SKM-1 treated with dmso at 0.1 percent for 144 hours (cell line): ENCODE results near the gene ILF3.

Experiments
- DNase-seq: peaks from one replicate; lab custom pipeline; 2025; ENCODE audit not compliant: unreplicated experiment; lab: John Stamatoyannopoulos, UW

ILF3 gene

DNA sequence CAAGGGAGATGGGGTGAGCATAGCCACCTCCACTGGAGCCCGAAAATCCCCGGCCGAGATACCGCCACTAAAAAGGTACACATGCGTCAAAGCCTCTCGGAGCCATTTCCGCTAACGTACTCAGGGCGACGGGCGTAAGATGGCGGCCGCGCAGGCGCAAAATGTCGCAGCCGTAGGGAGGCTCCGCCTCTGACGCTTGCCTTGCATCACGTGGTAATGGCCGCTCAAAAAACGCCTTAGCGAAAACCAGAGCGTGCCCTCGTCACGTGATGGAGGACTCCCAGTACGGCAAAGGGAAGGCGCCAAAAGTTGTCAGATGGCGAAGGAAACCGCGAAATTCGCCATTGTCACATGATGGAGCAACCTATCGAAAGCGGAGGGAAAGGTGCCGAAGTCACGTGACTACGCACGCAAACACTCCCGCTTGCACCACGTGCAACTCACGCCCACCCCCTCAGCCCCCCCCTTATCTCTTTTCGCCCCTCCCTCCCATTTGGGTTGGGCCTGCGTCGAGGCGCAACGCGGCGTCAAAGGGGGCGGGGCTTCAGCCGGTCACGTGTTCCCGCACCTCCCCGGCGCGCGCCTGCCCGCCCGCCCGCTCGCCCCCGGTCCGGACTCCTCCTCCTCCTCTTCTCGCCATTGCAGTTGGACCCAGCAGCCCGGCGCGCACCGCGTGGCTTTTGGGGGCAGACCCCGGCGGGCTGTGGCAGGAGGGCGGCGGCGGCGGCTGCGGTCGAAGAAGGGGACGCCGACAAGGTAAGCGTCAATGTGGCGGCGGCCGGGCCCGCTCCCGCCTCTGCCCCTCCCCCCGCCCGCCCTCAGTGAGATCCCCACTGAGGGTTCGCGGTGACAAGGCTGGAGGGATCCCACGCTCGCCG is at the start of gene ILF3:
ILF3 (plus strand) TSS at position 615 of the 878 bp plus-strand sequence. CDS start 16,260 bp downstream, outside the sequence.
- peak; percentile 99 for DNase-seq

DNA sequence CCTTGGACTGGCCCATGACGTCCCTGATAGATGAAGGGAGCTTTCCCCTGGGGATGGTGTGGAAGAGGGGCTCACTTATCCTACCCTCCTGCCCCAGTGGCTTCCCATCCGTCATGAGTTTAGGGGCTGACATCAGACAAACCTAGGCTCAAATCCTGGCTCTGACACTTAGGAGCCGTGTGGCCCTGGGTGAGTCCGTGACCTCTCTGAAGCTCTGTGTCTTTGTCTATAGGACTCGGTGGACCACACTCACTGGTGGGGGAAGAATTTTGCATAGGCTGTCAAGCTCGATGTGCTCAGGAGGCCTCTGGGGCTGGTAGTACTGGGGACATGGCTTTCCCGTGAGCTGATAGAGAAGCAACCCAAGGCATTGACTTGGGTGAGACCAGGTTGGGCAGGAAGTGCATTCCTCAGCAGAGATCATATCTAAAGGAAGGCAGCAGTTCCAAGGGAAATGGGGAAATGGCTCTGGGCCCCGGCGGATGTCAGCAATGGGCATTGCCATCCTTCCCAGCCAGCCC is 49.6 kb upstream of the ILF3 start:
- DNase-seq, result no peak

DNA sequence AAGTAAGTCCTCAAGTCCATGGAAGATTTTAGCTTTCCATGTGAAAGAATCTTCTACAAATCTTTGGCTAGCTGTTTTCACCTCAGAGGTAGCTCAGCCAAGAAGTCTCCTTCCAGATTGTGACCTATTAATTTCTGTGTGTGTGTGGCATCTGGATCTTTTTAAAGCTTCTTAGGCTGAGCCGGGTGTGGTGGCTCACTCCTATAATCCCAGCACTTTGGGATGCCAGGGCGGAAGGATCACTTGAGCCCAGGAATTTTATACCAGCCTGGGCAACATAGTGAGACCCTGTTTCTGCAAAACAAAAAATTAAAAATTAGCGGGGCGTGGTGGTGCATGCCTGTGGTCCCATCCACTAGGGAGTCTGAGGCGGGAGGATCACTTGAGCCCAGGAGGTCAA is 42.2 kb upstream of the ILF3 start:
- no peak for DNase-seq

DNA sequence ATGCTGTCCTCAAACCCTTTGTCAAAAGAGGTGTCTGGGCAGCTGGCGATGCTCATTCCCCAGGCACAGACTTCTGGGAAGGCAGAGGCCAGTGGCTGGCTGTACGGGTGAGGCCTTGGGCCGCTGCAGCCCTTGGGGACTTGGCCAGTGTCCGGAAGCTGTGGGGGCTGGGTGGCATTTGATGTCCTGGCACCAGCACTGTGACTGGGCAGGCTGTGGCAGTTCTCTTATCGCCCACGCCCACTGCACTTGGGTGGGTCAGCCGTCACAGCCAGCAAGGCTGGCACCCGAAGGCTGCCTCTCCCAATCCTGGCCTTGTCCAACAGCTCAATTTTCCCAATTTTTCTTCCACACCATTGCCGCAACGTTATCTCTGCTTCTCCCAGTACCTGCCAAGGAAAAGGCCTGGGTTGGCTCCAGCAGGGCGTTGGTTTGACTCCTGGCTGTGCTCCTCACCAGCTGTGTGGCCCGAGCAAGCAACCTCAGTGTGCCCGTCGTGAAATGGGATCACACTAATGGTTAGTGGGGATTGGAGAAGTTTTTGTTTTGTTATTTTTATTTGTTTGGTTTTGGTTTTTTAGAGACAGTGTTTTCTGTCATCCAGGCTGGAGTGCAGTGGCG is 41.5 kb upstream of the ILF3 start:
- DNase-seq, result no peak

DNA sequence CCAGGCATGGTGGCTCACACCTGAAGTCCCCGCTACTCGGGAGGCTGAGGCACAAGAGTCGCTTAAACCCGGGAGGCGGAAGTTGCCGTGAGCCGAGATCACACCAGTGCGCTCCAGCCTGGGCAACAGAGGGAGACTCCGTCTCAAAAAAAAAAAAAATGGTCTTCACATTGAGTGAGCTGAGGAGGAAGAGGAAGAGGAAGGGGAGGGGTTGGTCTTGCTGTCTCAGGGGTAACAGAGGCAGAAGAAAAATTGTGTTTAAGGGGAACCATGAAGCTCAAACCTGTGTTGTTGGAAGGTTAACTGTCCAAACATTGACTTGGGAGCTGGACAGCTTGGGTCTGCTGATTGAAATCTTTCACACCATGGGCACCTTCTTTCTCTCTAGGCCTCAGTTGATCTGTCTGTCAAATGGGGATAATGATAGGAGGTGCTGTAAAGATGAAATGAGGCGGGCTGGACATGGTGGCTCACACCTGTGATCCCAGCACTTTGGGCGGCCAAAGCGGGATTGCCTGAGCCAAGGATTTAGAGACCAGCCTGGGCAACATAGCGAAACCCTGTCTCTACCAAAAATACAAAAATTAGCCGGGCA is 38.6 kb upstream of the ILF3 start:
- DNase-seq, result peak; percentile 15

DNA sequence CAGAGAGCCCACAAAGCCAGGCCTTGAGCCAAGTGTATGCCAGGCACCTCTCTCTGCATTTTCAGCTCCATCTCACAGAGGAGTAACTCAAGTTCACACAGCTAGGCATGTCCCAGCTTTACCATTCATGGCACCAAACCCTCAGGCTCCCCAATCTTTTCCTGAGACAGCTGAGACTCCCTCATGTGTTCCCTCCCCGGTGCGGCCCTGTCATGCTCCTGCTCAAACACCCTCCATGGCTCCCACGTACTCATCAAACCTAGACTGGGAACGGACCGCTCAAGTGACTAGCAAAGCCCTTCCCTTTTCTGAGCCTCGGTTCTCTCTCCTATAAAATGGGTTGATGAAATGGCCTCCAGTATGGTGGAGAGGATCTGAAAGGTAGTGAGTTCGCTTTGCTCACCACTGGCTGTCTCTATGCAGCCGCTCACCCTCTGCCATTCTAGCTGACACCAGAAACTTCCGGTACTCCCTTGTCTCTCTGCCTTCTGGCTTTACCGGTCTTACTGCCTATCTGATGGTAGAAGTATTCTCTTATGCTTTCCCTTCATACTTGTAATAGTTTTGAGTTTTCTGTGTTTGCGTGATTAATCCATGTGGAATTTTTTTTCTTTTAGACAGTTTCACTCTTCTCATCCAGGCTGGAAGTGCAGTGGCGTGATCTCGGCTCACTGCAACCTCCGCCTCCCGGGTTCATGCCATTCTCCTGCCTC is 36.6 kb upstream of the ILF3 start:
- no peak for DNase-seq

DNA sequence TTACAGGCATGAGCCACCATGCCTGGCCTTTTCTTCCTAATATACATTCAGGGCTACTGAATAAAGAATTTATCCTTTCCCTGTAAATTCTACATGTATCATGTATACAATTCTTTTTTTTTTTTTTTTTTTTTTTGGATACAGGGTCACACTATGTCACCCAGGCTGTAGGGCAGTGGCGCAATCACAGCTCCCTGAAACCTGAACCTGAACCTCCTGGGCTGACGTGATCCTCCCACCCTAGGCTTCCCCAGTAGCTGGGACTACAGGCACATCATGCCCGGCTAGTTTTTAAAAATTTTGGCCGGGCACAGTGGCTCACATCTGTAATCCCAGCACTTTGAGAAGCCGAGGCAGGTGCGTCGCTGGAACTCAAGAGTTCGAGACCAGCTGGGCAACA is 35.3 kb upstream of the ILF3 start:
- no peak for DNase-seq

DNA sequence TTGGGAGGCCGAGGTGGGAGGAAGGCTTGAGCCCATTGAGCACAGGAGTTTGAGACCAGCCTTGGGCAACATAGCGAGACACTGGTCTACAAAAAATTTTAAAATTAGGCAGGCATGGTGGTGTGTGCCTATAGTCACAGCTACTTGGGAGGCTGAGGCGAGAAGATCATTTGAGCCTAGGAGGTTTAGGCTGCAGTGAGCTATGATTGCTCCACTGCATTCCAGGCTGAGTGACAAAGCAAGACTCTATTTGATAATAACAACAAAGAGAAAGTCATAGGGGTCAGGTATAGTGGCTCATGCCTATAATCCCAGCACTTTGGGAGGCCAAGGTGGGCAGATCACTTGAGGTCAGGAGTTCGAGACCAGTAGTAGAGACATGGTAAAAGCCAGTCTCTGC is 33.4 kb upstream of the ILF3 start:
- DNase-seq, result no peak

DNA sequence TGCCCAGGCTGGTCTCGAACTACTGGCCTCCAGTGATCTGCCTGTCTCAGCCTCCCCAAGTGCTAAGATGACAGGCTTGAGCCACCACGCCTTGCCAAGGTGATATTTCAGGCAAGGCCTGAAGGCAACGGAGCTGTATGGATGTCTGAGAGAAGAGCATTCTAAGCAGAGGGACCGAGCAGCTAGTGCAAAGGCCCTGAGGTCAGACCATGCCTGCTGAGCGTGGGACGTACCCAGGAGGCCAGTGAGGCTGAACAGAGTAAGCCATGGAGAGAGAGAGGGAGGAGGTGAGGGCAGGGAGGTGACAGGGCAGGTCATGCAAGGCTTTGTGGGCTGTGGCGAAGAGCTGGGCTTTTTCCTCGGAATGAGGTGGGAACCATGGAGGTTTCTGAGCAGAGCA is 32.2 kb upstream of the ILF3 start:
- DNase-seq, result no peak

DNA sequence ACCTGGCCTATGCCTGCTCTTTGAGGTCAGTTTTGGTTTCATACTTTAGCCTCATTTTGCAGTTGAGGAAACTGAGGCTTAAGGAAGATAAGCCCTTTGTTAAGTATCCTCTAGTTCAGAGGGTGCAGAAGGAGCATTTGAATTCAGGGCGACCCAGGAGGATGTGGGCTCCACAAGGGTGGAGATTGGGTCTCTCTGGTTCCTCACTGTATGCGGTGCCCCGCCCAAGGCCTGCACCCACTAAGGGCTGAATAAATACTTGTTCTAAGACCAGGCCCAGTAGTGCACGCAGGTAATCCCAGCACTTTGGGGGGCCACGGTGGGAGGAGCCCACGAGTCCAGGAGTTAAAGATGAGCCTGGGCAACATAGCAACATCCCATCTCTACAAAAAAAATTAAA is 29.6 kb upstream of the ILF3 start:
- DNase-seq, result no peak

DNA sequence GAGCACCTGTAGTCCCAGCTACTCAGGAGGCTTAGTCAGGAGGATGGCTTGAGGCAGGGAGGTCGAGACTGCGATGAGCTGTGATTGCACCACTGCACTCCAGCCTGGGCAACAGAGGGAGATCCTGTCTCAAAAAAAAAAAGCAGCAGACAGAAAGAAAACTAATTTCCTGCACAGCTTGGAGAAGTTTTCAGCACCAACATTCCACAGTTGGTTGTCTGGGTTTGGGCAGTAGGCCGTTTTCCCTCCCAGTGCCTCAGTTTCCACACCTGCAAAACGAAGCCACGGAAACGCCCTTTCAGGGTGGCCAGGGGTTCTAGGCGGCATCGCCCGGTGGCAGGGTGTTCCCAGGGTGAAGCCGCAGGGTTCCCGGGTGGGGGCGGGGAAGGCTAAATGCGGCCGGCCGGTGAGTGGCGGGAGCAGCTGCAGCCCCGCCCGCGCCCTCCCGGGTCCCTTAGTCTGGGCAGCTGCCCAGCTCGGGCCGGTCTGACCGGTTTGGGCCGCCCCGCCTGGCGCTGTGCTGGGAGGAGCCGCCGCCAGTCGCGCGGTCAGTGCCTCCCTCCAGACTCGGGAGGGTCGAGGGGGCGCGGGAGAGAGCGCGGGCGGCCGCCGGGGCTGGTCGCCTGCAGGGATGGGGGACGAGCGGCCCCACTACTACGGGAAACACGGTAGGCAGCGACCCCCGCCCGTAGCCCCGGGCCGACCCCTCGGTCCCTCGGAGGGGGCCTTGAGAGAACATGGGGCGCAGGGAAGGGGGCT is 29.0 kb upstream of the ILF3 start, which contains the start of gene SLC44A2:
SLC44A2 (plus strand) TSS at position 551 of the 759 bp plus-strand sequence; CDS start at position 632, 81 bp downstream.
- no peak for DNase-seq

DNA sequence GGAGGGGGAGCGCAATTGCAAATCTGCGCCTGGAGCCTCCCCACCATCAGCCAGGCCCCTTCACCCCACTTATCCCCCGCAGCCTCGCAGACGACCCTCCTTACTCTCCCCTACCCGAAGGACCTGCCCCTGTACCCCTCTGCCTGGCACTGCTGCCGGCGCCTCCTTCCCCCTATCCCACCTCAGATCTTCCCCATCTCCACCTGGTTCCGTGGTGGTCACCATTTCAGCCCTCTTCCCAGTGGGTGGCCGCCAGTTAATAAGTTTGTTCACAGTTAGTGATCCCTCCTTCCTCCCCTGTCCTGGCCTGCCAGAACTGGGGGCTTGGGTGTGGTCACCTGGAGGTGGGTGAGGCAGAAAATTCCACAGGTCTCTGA is 28.4 kb upstream of the ILF3 start:
- DNase-seq, result no peak

DNA sequence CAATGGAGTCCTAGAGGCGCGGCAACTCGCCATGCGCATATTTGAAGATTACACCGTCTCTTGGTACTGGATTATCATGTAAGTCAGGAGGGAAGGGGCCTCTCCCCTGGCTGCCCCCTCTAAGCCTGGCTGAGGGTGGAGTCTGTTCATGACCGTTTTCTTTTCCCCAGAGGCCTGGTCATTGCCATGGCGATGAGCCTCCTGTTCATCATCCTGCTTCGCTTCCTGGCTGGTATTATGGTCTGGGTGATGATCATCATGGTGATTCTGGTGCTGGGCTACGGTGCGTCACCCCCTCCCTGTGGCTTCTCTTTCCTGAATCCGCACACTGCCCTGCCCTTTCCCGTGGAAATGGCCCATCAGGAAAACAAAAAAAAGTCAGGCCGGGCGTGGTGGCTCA is 22.3 kb upstream of the ILF3 start:
- DNase-seq, result no peak

DNA sequence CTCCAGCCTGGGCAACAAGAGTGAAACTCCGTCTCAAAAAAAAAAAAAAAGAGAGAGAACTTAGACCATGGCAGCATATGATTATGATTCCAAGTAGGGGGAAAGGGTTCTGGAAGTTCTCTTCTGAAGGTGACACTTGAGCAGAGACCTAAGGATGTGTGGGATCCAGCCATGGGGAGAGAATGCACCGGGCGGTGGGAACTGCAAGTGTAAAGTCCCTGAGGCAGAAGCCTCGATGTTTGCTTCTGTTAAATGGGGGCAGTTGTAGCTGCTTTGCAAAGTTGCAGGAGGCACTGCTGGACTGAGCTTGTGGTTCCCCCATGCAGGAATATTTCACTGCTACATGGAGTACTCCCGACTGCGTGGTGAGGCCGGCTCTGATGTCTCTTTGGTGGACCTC is 19.7 kb upstream of the ILF3 start:
- no peak for DNase-seq

DNA sequence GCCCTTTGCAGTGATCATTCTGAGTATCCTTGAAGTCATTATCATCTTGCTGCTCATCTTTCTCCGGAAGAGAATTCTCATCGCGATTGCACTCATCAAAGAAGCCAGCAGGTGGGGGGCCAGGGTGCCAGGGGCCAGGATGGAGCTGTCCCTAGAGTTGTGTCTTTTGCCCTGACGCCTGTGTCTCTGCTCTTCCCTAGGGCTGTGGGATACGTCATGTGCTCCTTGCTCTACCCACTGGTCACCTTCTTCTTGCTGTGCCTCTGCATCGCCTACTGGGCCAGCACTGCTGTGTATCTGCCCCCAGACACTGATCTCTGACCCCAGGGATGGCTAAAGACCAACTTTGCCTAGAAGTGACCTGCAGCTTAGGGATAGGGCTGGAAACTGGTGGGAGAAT is 19.2 kb upstream of the ILF3 start:
- no peak for DNase-seq

DNA sequence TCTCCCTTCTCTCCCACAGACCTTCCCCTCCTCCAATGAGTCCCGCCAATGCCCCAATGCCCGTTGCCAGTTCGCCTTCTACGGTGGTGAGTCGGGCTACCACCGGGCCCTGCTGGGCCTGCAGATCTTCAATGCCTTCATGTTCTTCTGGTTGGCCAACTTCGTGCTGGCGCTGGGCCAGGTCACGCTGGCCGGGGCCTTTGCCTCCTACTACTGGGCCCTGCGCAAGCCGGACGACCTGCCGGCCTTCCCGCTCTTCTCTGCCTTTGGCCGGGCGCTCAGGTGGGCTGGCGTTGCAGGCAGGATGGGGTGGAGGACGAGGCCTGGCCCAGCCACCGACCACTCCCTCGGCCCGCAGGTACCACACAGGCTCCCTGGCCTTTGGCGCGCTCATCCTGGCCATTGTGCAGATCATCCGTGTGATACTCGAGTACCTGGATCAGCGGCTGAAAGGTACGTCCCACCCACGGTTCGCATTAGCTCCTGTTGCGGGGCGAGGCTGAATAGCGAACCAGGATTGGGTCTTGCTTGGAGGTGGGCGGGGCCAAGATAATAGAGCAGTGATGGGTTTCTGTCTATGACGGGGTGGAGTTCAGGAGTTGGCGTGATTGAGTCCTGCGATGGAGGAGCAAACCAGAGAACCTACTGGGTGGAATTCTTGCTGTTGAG is 17.7 kb upstream of the ILF3 start:
- DNase-seq, result no peak

DNA sequence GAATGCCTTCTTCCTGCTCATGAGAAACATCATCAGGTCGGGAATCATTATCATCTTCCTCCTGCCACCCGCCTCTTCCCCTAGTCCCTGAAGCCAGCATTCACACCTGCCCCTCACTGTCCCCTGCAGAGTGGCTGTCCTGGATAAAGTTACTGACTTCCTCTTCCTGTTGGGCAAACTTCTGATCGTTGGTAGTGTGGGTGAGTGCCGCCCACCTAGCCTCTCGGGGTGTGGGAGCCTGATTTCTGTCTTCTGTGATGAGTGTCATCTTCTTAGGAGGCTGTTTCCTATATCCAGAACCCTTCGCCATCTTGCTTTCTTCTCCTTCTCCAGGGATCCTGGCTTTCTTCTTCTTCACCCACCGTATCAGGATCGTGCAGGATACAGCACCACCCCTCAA is 16.3 kb upstream of the ILF3 start:
- no peak for DNase-seq

DNA sequence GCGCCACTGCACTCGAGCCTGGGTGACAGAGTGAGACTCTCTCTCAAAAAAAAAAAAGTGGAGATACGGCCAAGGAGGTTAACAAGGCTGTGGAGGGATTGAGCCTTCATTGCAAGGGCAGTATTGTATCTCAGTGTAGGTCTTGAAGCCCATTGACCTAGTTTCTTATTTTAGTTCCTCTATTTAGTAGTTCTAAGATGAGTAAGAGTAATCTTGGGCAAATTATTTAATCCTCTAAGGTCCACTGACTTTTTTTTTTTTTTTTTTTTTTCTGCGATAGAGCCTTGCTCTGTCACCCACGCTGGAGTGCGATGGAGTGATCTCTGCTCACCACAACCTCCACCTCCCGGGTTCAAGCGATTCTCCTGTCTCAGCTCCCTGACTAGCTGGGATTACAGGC is 14.3 kb upstream of the ILF3 start:
- peak; percentile 71 for DNase-seq

DNA sequence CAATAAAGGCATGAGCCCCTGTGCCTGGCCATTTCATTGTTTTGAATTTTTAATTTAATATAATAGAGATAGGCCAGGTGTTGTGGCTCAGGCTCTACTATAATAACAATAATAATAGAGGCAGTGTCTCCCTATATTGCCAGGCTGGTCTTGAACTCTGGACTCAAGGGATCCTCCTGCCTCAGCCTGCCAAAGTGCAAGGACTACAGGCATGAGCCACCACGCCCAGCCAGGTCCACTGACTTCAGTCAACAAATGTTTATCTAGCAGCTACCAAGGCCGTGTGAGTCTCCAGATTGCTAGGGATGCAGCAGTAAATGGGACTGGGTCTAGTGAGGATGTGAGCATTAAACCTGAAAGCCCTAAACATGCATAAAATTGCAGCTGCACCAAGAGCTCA is 13.8 kb upstream of the ILF3 start:
- DNase-seq, result no peak

DNA sequence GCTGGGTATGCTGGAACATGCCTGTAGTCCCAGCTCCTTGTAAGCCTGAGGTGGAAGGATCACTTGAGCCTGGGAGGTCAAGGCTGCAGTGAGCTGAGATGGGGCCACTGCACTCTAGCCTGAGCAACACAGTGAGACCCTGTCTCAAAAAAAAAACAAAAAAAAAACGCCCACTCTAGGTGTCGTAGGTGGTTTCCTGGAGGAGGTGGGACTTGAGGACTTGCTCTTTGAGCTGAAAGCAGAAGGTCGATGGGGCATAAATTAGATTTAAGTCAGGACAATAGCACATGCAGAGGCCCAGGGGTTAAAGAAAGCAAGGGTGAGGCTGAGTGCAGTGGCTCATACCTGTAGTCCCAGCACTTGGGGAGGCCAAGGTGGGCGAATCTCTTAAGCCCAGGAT is 12.9 kb upstream of the ILF3 start:
- DNase-seq, result no peak
